Fibroblast of peridontal ligament (primary cell): ENCODE data around the gene TBC1D23.
"Not testable (repeated sequence)": the region's sequence is repeated elsewhere in the genome, so short reads cannot be mapped to it uniquely, and the experiment has no call there.

Experiments
- DNase-seq: peaks from one replicate; pipeline ENCODE4 v3.0.0-alpha.2; 2010; ENCODE audit errors: extremely low read depth

TBC1D23 gene

GRCh38 chr3:100351770-100352169, 91.0 kb downstream of the TBC1D23 start:
- not testable (repeated sequence) for DNase-seq

DNA sequence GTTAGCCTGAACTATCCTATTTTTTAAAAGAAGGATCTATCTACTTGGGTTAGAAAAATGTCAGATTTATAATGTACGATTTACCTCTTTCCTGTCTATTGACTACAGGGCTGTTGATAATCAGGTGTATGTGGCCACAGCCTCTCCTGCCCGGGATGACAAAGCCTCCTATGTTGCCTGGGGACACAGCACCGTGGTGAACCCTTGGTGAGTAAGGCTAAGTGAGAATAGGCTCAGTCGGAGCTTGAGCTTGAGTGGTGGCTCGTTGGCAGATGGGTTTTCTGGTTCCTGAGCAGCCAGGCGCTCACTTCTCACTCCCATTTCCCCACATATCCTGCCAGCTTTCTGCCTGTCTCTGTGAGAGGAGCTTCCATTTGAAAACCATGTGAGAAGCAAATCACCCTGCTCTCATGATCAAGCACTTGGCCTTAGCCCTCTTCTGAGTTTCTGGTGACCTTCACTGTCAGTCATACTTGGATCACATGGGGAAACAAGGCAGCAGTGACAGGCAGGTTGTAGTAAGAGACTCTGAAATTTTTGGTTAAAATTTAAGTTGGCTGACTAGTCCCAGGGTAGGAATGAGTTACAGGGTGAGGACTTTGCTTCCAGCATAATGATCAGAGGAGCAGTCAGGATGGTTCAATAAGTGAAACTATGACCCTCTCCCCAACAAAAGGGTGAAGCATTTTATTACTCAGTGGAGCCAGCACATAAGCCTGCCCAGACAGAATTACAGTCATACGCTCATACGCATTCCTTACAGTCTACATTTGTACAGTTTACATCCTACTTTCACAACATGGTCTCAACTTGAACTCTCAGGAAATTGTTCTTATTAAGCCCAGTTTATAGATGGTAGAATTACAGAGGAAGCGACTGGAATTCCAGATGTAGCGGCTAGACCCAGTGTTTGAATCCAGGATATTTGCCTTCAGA, 91.8 kb downstream of the TBC1D23 start:
- DNase-seq, result no peak

DNA sequence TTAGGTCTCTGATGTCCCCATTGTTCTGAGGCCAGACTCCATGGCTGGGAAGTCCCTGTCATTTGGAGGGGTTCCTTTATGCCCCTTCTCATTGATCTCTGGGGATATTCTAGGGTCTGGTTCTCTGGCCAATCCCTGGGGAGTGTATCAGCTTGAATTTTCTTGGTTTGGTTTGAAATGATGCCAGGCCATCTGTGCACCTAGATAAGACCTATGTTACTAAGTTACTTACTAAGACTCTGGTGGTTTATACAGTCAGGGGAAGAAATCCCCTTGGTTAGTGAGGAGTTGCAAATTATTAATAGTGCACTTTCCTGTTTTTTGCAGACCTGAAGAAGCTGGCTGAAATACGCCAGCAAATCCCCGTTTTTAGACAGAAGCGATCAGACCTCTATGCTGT, 94.1 kb downstream of the TBC1D23 start:
- no peak for DNase-seq

DNA sequence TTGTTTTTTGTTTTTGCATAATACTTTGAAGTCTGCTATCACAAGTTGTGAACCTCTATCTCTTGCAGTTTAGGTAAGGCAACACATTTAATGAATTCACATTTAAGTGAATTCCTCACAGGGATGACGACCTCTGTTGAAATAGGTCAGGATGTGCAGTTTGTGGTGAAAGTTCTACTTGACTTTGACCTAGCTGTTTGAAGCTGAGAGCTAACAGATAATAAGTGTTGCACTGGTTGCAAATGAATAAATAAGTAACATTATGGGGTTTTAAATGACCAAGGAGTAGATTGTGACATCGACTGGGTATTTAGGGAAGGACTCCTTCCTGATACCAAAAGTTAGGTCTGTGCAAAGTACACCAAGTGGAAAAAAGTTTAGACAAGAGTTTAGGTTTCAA, 97.6 kb downstream of the TBC1D23 start:
- DNase-seq, result no peak

DNA sequence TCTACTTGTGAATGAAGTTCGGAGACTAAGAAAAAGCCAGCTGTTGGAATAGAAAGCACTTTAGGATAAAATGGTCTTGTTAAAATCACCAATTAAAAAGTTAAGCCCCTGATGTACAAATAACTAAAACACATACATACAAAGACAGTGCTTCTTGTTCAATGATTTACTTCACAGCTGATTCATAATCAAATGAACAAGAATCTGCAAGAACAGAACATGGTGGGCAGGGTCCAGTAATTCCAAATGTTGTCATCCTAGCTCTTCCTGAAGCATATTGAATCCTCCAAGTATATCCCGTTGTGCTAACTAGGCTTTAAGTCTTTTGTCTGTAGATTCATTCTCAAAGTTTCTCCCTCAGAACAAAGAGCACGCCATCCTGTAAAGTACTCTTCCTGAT, 98.2 kb downstream of the TBC1D23 start:
- no peak for DNase-seq

DNA sequence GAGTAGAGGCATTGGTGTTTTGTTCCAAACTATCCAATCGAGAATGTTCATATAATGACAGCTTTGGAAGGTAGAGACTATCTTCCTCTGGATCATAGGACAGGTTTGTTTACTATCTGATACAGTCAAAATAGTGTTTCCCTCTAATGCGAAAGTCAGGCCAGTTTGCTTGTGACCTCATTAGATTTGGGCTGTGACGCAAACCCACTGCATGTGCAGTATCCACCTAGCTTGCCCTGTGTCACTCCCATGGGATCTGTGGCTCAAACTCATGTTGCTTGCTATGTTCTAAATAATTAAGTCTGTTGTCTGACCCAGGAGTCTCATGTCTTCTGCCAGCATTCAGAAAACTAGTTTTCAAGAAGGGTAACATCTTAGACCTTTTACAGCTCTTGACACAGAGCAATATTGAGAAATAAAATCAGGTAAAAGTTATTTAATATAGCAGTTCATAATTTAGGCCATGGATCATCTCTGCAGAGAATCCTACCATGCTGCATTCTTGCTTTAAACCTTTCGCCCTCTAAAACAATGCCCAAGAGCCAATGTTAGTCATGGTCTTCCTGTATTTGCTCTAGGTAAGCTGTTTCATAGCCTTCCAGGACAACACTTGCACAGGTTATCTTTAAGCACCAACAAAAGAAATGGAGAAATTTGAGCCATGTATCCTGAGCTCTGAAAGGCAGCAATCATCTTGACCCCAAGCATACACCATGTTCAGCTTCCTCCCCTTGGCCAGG, 100.1 kb downstream of the TBC1D23 start:
- peak; percentile 10 for DNase-seq

DNA sequence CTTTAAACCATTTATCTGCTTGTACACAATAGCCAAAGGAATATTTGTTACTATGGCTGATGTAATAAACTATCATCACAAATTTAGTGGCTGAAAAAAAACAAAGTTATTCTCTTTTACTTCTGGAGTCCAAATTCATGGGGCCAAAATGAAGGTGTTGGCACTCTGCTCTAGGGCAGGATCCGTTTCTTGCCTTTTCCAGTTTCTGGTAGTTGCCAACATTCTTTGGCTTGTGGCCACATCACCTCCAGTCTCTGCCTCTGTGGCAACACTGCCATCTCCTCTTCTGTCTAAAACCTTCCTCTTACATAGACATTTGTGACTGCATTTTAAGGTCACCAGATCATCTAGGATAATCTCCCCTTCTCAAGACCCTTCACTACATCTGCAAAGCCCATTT, 101.1 kb downstream of the TBC1D23 start:
- no peak for DNase-seq

DNA sequence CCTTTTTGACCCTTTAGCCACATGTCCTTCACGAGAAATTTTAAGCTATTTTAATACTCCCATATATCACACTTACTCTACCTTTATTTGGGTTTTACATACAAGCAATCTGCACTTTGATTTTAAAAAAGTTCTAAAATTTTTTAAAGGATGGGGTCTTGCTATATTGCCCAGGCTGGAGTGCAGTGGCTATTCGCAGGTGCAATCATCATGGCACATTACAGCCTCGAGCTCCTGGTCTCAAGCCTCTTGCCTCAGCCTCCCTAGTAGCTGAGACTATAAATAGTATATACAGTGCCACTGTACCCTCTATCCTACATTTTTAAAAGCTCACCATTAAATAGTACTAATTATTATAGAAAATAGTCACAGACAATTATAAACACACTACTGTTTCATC, 103.6 kb downstream of the TBC1D23 start:
- no peak for DNase-seq

DNA sequence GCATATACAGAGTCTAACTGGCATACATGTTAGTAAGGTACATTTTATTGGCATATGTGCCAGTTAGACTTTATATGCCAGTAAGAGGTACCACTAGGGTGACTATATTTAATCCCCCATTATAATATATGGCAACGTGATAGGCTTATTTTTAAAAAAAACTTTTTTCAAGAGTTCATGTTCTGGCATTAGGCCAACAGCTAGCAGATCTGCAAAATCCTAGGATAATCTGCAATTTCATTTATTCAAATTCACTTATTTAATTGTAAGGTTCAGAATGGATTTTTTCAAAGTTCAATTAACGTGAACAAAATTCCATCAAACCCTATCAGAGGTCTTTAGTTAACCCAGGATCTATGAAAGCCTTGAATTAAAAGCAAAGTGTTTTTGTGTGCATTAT, 105.6 kb downstream of the TBC1D23 start:
- DNase-seq, result no peak

GRCh38 chr3:100368441-100368840, 107.6 kb downstream of the TBC1D23 start:
- DNase-seq, result no peak

DNA sequence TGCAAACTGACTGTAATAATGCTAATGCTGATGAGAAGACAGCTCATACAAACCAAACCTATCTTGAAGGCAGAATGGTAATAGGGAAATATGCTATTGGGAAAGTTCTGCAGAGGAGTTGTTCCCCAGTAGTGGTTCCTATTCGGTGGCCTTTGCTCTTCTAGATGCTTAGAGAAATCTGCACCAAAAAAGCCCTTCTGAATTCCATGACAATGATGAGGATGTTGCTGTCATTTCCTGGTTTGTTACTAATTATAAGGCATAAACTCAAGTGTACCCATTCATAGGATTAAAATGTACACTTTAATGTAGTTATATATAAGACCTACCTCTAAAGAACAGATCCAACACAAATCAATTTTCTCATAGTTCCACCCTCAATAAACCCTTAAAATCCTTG, 110.0 kb downstream of the TBC1D23 start:
- no peak for DNase-seq

- no peak for DNase-seq
Observed at GRCh38 chr3:100374521-100374920, 113.7 kb downstream of the TBC1D23 start.
